HG02870 (cell line): ENCODE data around the gene EFNA1.

Source experiments
- ATAC-seq: cut with Tn5 transposase; IDR thresholded peaks from one replicate; pipeline ENCODE4 v1.9.1; 2021; ENCODE audit warnings: mild to moderate bottlenecking, moderate library complexity; ENCODE audit not compliant: unreplicated experiment

Gene EFNA1, protein sequence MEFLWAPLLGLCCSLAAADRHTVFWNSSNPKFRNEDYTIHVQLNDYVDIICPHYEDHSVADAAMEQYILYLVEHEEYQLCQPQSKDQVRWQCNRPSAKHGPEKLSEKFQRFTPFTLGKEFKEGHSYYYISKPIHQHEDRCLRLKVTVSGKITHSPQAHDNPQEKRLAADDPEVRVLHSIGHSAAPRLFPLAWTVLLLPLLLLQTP

DNA sequence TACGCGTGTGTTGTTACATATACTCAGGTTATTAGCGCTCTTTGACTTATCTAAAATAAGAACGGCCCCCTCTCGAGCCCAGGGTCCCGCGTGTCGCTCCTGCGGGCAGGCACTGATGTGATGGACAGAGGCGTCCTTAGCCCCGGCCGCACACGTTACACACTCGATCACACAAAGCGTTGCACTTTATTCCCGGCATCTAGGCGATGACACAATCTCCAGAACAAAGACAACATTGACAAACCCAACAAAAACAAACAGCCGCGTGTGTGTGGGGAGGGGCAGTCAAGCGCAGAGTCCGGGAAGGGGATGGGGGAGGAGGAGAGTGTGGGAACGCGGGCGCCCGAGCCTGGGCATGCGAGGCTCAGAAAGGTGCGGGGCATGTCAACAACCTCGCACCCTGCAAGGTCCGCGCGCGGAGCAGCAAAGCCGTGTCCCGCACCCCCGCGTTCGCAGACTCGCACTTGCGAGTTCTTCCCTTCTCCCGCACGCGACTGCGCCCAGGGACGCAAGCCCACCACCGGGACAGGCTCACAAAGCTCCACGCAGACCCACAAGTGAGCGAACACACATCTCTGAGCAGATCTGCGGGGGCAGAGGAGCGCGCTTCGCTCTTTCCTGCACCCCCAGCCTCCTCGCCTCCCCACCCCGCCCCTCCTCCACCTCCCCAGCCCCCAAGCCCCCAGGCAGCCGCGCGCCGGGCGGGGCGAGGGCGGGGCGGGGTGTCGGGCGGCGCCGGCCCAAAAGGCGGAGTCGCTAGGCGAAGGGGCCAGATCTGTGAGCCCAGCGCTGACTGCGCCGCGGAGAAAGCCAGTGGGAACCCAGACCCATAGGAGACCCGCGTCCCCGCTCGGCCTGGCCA is at the start of gene EFNA1:
Gene EFNA1, plus strand, starts transcription at position 772 of the 862 bp plus-strand sequence. CDS start 102 bp downstream, outside the sequence.
- no peak for ATAC-seq

DNA sequence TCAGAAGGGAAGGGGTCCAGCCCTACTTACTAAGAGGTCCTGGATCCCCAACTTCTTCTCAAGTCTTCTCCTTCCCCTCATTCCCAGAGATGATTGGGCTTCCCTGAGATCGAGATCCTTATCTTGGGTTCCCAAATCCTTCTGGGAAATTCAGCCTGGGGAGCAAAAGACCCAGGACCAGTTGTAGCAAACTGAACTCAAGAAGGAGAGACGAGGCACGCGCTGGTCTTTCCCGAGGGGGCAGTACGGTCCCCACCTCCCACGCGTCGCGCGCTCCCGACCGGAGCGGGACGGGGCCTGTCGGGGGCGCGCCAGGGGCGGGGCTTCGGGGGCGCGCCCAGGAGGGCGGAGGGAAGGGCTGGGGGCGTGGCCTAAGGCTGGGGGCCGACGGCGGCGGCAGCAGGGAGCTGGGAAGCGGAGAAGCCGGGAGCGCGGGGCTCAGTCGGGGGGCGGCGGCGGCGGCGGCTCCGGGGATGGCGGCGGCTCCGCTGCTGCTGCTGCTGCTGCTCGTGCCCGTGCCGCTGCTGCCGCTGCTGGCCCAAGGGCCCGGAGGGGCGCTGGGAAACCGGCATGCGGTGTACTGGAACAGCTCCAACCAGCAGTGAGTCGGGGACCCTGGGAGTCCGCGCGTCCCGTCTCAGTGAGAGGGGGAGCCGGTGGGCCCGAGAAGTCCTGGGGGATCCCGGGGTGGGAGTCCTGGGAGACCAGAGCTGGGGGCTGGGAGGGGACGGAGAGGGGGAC is 49.0 kb upstream of the EFNA1 start, which contains the start of gene EFNA3:
Gene EFNA3, plus strand, starts transcription at position 369 of the 741 bp plus-strand sequence. Its CDS starts 105 bp downstream, at position 474.
- ATAC-seq, result no peak

DNA sequence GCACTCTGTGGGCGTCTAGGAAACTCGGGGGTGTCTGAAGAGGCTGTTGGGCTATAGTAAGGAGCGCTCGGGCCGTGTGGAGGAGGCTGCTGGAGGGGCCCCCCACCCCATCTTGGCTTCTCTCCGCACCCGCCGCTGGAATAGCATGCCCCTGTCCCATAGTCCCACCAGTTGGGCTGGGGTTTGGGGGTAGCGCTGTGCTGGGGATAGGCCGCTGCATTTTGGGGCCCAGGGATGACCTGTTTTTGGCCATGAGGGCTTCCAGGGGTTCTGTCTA is 48.5 kb upstream of the EFNA1 start:
- ATAC-seq, result no peak

DNA sequence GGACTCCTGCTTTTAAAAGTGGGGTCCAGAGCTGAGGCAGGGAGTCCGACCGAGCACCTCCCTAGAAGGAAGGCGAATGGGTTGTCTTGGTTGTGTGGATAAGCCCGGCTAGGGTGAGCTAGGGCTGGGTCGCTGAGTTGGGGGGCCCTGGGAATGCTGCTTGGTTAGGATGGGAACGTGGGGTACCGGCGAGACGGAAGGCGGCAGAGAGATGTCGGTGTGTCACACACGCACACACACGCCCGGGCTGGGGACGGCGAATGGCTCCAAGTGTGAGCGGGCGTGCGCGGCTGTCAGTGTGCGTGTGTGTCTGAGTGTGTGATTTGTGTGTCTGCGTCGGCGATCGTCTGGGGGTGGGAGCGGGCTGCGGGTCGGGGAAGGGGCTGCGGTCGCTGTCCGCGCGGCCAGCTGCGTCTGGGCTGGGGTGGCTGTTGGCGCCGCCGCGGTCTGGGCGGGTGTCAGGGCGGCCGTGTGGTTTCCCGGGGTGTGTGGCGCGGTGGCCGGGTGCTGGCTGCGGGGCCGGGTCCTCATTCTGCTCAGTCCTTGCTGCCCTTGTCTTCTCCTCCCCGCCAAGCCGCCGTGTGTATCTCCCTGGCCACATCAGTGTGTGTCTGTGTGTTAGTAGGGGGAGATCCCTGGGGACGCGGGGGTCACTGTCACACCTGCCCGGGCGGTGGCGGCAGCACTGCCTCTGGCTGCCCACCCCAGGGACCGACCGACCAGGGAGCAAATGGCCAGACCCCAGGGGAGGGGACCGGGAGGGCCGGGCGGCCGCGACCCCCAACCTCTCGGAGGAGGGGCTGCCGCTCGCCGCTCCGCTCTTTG is 48.0 kb upstream of the EFNA1 start:
- no peak for ATAC-seq

DNA sequence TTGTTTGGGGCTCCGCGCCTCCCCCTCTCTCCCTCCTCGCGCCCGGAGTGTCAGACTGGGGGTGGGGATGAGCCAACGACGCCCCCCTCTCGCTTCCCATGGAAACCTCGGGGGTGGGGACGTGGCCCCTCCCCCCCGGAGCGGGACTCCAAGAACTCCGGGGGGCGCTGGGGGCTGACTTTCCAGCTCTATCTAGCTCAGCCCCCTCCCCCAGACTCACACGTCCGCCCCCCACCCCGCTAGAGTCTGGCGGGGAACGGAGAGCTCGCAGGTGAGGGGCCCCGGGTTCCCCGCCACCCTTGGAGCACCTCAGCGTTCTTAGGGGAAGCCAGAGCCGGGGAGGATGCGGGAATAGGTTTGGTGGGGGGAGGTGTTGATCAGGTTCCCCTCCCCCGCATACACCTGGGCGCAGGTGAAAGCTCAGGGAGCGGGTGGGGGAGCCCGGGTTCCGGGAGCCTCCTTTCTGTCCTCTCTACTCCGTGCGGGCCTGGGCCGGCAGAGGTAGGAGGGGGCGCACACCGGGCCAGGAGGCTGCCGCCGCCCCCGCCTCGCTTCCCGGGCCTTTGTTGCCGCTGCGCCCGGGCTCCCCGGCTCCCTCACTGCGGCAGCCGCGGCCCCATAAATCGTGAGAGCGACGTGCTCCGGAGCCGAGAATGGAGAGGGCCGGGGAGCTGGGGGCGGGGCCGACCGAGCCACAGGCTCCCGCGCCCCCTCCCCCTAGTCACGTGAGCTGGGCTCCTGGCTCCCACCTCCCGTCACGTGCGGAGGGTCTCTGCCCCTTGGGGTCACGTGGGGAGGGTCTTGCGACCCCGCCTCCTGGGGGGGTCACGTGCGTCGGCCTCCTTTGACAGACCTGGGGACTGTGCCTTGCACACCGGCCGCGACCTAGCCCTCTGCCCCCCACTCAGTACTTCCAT is 47.1 kb upstream of the EFNA1 start:
- ATAC-seq, result no peak

DNA sequence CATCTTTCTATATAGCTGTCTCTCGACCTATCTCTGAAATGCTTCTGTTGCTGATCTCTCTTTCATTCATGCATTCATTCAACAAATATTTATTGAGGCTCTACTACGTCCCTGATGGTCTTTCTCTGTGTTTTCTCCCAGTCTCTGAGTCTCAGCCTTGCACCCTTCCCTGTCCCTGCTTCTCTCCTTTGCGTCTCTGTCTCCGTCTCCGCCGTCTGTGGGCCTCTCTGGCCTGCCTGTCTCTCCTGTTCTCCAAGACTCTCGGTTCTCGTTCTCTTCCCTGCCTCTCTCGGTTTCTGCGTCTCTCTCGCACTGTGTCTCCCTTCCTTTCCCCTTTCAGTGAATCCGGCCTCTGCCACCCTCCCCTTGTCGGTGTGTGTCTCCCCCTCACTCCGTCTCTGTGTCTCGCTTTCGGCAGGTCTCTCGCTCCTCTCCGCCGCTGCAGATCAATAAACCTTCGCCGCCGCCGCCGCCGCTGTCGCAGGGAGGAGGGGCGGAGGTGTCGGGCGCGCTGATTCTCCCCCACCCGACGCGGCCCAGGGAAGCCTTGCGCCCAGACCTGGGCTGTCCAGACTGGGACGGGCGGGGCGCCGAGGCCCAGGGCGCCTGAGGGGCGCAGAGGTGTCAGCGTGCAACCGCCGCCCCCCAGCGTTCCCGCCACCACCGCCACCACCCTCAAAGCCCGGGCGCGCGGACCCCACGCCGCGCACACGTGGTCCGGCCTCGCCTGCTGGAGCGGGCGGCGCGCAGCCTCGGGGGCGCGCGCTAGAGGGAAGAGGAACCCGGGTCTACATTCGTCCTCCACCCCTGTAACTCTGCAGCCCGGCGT is 46.0 kb upstream of the EFNA1 start:
- no peak for ATAC-seq

DNA sequence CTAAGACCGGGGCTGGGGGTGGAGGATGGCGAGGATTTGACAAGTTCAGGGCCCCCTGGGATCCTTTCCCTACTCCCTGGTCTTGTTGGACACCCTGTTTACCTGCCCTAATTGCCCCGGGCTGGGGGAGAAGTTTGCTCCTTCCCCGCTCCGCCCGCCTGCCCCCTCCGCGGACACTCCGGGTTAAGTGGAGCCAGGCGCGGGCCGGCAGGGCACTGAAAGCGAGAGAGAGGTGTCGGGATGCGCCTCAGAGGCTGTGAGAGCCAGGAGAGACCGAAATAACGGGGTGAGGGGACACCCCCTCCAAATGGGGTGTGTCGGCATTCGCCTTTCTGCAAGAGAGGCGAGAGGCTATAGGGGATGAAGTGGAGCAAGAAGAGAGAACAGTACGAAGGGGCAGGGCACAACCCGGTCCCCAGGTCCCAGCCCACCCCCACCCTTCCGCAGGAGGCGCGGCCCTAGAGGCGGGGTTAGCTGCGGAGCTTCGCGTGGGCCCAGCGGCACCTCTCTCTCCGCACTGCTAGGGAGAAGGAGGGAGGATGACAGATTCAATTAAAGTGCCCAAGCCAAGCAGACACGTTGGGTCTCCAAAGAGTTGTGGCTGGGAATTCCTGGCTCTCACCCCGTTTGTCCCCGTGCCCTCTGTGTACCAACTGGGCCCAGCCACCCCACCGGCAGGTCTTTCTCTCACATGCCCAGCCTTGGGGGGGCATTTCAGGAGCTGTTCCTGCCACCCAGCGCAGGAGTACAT is 45.2 kb upstream of the EFNA1 start:
- ATAC-seq, result no peak

DNA sequence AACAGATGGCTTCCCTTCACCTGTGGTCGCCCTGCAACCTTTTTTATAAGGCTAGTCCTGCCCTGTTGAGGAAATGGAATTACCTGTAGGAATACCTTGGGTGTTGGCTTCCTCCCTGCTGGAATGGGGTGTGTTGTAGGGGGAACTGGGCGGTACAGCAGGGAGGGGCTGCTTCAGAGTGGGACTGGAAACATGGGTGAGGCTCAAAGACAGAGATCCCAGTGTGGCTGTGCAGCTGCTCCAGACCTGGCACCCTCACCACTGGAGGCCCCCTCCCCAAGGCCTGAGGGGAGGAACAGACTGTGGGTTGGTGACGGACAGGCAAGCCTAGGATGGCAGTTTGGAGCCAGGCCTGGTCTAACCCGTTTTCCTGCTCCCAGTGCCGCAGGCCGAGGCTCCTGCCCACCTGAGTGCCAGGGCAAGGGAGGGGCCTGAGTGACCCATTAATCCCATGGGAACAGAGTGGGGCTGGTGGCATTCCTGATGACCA is 44.6 kb upstream of the EFNA1 start:
- ATAC-seq, result no peak

DNA sequence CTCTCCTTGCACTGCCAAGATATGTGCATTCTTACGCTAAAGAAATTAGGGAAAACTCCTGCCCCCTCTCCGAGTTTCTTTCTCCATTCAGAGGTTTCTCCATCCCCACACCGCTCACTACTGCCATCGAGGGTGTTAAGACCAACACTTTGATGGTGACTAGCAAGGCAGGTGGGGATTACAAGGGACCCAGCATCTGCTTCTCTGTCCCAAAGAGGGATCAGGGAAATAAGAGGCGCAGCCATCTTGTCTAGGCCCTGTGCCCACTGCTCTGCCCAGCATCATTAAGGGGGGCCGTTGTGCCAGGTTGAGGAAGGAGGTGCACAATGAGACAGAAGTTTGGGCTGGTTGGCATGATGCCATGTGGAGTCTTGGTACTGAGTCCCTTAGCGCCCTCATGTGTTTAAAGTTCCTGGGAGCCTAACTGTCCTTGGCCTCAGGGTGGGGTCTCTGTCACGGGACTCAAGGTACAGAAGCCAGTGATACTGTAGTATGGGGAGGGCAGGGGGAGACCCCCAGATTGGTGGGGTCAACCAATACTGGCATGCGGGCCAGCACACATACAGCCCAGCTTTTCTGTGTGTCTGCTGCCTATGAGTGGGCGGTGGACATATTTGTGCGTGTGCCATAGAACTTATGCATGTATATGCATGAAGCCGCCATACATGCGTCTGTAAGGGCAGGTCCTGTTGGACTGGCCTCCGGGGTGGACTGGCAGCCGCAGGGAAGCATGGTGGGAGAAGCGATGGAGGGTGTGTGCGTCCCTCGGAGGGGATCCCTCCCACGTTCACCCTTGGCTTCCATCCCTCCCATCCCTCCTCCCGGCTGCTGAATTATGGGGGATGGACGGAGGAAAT is 43.6 kb upstream of the EFNA1 start:
- peak; percentile 6 for ATAC-seq

DNA sequence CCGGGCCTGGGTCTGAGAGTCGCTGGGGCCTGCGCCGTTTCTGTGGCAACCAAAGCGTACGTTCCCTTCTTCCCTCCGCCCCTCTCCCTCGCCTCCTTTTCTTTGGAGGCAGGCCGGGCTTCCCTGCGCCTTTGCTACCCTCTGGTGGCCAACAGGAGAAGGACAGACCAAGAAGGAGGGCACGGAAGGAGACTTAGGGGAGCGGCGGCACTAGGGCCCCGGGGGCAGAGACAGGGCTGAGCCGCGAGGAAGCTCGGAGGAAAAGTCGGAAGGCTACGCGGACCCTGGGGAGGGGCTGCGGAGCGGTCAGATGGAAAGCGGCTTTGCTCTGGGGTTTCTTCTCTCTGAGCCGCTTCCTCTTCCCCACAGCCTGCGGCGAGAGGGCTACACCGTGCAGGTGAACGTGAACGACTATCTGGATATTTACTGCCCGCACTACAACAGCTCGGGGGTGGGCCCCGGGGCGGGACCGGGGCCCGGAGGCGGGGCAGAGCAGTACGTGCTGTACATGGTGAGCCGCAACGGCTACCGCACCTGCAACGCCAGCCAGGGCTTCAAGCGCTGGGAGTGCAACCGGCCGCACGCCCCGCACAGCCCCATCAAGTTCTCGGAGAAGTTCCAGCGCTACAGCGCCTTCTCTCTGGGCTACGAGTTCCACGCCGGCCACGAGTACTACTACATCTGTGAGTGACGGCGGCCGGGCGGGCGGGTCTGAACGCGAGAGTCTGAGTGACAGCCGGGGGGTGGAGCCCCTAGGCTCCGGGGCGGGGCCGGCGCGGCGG is 42.8 kb upstream of the EFNA1 start:
- peak; percentile 72 for ATAC-seq

DNA sequence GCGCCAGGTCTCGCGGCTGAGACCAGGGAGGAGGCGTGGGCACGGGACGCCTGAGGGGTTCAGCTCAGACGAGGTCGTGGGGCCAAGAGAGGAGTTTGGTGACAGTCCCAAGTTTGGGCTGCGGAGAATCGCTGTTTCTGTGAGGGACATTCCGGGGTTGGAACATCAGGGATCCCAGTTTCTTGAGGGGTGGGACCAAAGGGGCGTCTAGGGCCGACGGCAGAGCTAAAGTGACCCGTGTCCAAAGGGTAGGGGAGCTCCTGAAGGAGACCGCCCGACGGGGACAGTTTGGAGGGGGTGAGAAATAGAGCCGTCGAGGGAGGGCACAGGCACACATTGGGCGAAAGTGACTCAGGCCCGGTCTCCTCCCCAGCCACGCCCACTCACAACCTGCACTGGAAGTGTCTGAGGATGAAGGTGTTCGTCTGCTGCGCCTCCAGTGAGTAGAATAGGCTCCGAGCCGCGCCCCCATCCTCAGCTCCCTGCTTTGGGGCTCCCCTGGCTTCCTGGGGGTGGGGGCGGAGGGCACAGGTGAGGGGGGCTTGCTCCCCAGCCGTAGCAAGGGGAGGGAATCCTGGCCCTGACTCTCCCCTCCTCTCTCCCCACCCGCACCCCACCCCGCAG is 42.1 kb upstream of the EFNA1 start:
- ATAC-seq, result no peak

DNA sequence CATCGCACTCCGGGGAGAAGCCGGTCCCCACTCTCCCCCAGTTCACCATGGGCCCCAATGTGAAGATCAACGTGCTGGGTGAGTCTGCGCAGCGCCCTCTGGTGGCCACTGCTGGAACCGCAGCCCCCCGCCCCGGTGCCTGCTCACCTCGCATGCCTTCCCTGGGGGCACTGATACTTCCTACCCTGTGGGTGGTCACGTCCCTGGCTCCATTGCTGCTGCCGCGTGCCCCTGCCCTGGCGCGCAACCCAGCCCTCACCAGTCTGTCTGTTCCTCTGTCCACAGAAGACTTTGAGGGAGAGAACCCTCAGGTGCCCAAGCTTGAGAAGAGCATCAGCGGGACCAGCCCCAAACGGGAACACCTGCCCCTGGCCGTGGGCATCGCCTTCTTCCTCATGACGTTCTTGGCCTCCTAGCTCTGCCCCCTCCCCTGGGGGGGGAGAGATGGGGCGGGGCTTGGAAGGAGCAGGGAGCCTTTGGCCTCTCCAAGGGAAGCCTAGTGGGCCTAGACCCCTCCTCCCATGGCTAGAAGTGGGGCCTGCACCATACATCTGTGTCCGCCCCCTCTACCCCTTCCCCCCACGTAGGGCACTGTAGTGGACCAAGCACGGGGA is 41.4 kb upstream of the EFNA1 start:
- ATAC-seq, result no peak

DNA sequence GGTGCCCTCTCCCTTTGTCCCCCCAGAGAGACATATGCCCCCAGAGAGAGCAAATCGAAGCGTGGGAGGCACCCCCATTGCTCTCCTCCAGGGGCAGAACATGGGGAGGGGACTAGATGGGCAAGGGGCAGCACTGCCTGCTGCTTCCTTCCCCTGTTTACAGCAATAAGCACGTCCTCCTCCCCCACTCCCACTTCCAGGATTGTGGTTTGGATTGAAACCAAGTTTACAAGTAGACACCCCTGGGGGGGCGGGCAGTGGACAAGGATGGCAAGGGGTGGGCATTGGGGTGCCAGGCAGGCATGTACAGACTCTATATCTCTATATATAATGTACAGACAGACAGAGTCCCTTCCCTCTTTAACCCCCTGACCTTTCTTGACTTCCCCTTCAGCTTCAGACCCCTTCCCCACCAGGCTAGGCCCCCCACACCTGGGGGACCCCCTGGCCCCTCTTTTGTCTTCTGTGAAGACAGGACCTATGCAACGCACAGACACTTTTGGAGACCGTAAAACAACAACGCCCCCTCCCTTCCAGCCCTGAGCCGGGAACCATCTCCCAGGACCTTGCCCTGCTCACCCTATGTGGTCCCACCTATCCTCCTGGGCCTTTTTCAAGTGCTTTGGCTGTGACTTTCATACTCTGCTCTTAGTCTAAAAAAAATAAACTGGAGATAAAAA is 40.7 kb upstream of the EFNA1 start:
- ATAC-seq, result no peak

DNA sequence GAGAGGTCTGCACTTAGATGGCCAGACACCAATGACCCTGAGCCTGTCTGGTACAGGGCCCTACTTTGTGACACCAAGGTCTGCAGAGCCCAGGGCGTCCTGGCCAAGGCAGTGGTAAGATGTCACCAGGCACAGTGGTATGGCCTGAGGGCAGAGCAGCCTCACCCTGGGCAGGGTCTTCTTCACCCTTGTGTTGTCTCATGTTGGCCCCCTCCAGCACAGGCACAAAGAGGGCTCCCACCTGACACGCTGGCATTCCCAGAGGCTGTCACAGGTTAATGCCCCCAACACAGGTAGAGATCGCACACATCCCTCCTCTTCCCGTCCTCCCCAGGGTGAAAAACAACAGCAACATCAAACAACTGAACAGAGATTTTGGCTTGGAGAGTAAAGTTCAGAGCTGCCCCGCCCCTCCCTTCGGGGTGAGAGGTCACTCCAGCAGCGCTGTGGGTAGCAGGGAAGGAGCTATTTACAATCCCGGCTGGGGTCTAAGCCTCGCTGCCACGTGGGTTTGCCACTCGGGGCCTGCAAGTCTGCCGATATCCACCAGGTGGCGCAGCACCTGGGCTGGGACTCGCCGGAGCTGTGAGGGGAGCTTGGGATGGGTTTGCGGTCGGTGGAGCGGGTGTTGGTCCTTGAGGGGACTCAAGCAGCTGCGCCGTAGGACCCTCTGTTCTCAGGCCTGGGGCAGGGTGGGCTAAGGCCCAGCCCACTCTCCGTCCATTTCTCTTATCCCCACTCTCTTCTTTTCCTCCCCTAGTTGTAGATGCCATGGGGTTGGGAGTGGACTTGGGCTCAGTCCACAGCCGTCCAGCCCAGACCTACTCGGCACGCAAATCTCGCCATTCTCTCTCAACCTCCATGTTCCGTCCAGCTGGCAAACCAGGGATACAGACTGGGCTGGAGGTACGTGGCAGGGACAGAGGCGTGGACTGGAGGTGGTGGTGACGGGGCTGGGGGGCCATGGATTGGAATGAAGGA is 36.3 kb upstream of the EFNA1 start:
- no peak for ATAC-seq
